Uterus (tissue), 2 donors: ENCODE measurements around the gene C19orf47.

ENCODE experiments used
- CTCF ChIP-seq, 4 experiments: fragments of 200-600 bp in 2 of 4; fragments of 450-650 bp in 2 of 4; sonication (generic) in 2 of 4; IDR thresholded peaks; one replicate each; pipeline ENCODE4 v1.5.1; 2016 to 2019; ENCODE audit warnings: antibody characterized with exemption in 4 of 4, mild to moderate bottlenecking in 2 of 4, moderate library complexity in 1 of 4
- POLR2A ChIP-seq, 2 donors: fragments of 450-650 bp; IDR thresholded peaks; one replicate each; pipeline ENCODE4 v1.6.1; 2016; ENCODE audit warnings: antibody characterized with exemption in 2 of 2, mild to moderate bottlenecking in 1 of 2, moderate library complexity in 1 of 2

DNA sequence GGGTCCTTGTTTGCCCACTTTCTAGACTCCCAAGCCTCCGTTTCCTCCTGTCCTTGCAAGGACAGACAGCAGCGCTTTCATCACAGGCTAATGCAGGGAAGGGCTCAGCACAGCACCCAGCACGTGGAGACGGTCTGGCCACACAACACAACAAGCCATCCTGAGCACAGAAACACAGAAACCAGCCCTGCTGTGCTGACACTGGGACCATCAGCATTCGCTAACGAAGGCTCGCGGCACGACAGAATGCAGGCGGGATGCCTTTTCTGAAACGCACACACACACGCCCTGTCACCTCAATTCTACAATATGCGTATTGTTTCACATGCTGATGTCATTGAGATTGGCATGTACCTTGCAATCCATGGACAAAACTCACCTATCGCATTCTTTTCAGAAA, 75.9 kb downstream of the C19orf47 start:
- TF ChIP-seq CTCF (IDR thresholded peaks at IDR 0.05) (no peak), POLR2A (IDR thresholded peaks at IDR 0.05) (no peak)
